Caco-2 (cell line): ENCODE data around the gene FOXP1. TPM values are rescaled to one million over a fixed set of nuclear protein-coding genes. Genes with fewer than 3 reads are reported as not detected.

Source experiments
- BruUV-seq: library from RNA; stranded (reverse); fragments of 400-500 nt; replicated peaks from 2 replicates; lab custom pipeline; 2021; lab: Mats Ljungman, UMichigan
- CTCF ChIA-PET: fragments of 300-600 bp; sonication (Branson Sonifier 250); formaldehyde crosslinking; loops from one replicate; lab custom pipeline; 2022; ENCODE audit warnings: antibody characterized with exemption; lab: Charles Lee
- POLR2A ChIA-PET: fragments of 300-600 bp; sonication (Branson Sonifier 250); formaldehyde crosslinking; loops from one replicate; lab custom pipeline; 2022; ENCODE audit warnings: antibody characterized with exemption; lab: Charles Lee
- DNase-seq, 2 experiments: peaks; one replicate each; pipeline versions ENCODE4 v3.0.0 to v3.0.0-alpha.2; 2020 to 2022
- H3K27me3 ChIP-seq: replicated peaks from 2 replicates; pipeline ENCODE4 v1.6.0; 2011; ENCODE audit warnings: low read length; ENCODE audit not compliant: control insufficient read depth, insufficient read depth
- H3K36me3 ChIP-seq: 2 replicates; pipeline ENCODE4 v1.5.1; 2011; ENCODE audit warnings: low read length; ENCODE audit not compliant: control insufficient read depth, insufficient read depth
- H3K4me1 ChIP-seq: fragments of 250-450 bp; sonication (Bioruptor Pico); 2 replicates; pipeline ENCODE4 v1.5.1; 2020; ENCODE audit warnings: mild to moderate bottlenecking
- H3K4me3 ChIP-seq: 2 replicates; pipeline ENCODE4 v1.5.1; 2011; ENCODE audit warnings: low read depth, mild to moderate bottlenecking, control low read depth, low read length
- H3K9me3 ChIP-seq: fragments of 250-450 bp; sonication (Bioruptor Pico); 2 replicates; pipeline ENCODE4 v1.5.1; 2020; ENCODE audit warnings: mild to moderate bottlenecking, moderate library complexity
- H3K27ac Mint-ChIP-seq: one replicate; pipeline ENCODE4 v1.8.0; 2022; ENCODE audit warnings: mixed read lengths; ENCODE audit not compliant: unreplicated experiment
- H3K27me3 Mint-ChIP-seq: one replicate; pipeline ENCODE4 v1.8.0; 2022; ENCODE audit warnings: mixed read lengths; ENCODE audit not compliant: insufficient read depth, unreplicated experiment
- H3K36me3 Mint-ChIP-seq: one replicate; pipeline ENCODE4 v1.8.0; 2022; ENCODE audit warnings: mild to moderate bottlenecking, mixed read lengths; ENCODE audit not compliant: insufficient read depth, unreplicated experiment
- H3K4me1 Mint-ChIP-seq: one replicate; pipeline ENCODE4 v1.8.0; 2022; ENCODE audit warnings: low read depth, mixed read lengths; ENCODE audit not compliant: unreplicated experiment
- H3K4me3 Mint-ChIP-seq: one replicate; pipeline ENCODE4 v1.8.0; 2022; ENCODE audit warnings: mild to moderate bottlenecking, moderate library complexity, mixed read lengths; ENCODE audit not compliant: unreplicated experiment
- H3K9me3 Mint-ChIP-seq: one replicate; pipeline ENCODE4 v1.8.0; 2022; ENCODE audit warnings: mixed read lengths; ENCODE audit not compliant: unreplicated experiment
- intact Hi-C: fragments of 100-400 bp; cut with micrococcal nuclease; formaldehyde crosslinking; loops from one replicate; pipeline ENCODE4 v1.10.0; 2022; ENCODE audit not compliant: unreplicated experiment
- total RNA-seq: library from RNA; stranded (reverse); gene quantifications from 2 replicates; pipeline ENCODE4 v1.2.3, GENCODE V29; 2022
- TF ChIP-seq, protein P1 (sequence below), 2 experiments: fragments of 200-600 bp in 1 of 2; IDR thresholded peaks; 1 replicate in 1 of 2; 2 replicates in 1 of 2; pipeline versions ENCODE4 v1.5.1 to v1.8.0; 2011 to 2022; ENCODE audit warnings: antibody characterized with exemption in 1 of 2, control low read depth in 1 of 2, inconsistent platforms in 1 of 2, low read depth in 1 of 2, low read length in 1 of 2, mild to moderate bottlenecking in 1 of 2, moderate library complexity in 1 of 2; ENCODE audit not compliant: insufficient read depth in 1 of 2, severe bottlenecking in 1 of 2, unreplicated experiment in 1 of 2

The FOXP1 gene
- total RNA-seq, 1 experiment from 2014 or later: 131 TPM

DNA sequence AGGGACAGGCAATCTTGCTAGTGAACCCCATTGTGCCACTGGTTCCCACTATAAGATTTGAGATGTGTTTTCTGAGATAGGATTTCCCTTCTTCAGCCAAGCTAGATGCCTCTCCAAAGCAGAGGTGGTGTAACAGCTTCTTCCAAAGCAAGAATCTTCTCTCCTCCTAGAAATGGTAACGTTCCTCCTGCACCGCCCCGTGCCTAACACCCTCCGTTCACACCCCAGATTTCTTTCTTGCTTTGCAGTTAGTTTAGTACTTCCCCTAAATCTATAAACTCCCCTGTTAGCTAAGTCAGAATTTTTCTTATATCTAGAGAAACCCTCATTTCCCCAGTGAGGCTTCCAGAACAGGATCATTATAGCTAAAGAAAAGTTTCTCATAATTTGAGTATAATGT lies 653.5 kb downstream of the FOXP1 start:
- no peaks in the 10 kb centered on the region for H3K36me3 ChIP-seq
- intact Hi-C loops: no loop called here
- no peaks in the 10 kb centered on the region for H3K4me1 Mint-ChIP-seq
- no peaks in the 10 kb centered on the region for H3K27me3 ChIP-seq
- H3K9me3 ChIP-seq: 0 out of 2 replicates have a peak, but pooled peaks cover under 1% of the 10 kb centered on the region
- no peak overlapping the region for H3K4me3 Mint-ChIP-seq
- CTCF ChIA-PET: no interaction called here
- no peaks in the 10 kb centered on the region for H3K36me3 Mint-ChIP-seq
- H3K27me3 Mint-ChIP-seq: peaks cover 7% of the 10 kb centered on the region
- TF ChIP-seq, protein P1, sequence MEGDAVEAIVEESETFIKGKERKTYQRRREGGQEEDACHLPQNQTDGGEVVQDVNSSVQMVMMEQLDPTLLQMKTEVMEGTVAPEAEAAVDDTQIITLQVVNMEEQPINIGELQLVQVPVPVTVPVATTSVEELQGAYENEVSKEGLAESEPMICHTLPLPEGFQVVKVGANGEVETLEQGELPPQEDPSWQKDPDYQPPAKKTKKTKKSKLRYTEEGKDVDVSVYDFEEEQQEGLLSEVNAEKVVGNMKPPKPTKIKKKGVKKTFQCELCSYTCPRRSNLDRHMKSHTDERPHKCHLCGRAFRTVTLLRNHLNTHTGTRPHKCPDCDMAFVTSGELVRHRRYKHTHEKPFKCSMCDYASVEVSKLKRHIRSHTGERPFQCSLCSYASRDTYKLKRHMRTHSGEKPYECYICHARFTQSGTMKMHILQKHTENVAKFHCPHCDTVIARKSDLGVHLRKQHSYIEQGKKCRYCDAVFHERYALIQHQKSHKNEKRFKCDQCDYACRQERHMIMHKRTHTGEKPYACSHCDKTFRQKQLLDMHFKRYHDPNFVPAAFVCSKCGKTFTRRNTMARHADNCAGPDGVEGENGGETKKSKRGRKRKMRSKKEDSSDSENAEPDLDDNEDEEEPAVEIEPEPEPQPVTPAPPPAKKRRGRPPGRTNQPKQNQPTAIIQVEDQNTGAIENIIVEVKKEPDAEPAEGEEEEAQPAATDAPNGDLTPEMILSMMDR (IDR thresholded peaks at IDR 0.05; ENCODE audit: insufficient read depth in 1 of 2, low read depth in 1 of 2, low read length in 1 of 2, severe bottlenecking in 1 of 2, unreplicated experiment in 1 of 2): no peak
- no peak overlapping the region for H3K27ac Mint-ChIP-seq
- no peaks in the 10 kb centered on the region for H3K9me3 Mint-ChIP-seq
- no peaks in the 10 kb centered on the region for H3K4me1 ChIP-seq
- POLR2A ChIA-PET: no interaction called here
- no TSS peak for BruUV-seq
- no peak overlapping the region for H3K4me3 ChIP-seq
- DNase-seq: no peak

DNA sequence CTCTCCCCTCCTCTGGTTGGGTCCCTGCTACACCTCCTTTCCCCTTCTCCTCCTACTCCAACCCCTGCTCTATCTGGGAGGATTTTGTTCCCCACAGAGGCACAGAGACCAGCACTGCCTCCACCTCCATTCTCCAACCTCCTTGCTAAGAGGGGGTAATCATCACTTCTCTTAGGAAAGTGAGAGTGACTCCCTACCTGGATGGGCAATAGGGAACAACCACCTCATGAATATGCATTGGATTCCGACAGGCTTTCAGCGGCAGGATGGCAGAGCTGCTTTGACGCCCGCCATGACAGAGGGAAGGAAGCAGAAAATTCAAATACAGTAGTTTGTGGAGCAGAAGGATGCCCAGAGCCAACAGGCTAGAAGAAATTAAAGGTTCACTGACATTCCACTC lies 656.3 kb downstream of the FOXP1 start:
- no peaks in the 10 kb centered on the region for H3K4me1 ChIP-seq
- TF ChIP-seq, protein P1 (IDR thresholded peaks at IDR 0.05; ENCODE audit: insufficient read depth in 1 of 2, low read depth in 1 of 2, low read length in 1 of 2, severe bottlenecking in 1 of 2, unreplicated experiment in 1 of 2): no peak
- H3K36me3 Mint-ChIP-seq: no peaks in the 10 kb centered on the region
- no peaks in the 10 kb centered on the region for H3K27me3 ChIP-seq
- POLR2A ChIA-PET: no interaction called here
- 0 out of 2 replicates have a peak, but pooled peaks cover 2% of the 10 kb centered on the region for H3K9me3 ChIP-seq
- no peaks in the 10 kb centered on the region for H3K9me3 Mint-ChIP-seq
- no TSS peak for BruUV-seq
- no peaks in the 10 kb centered on the region for H3K36me3 ChIP-seq
- DNase-seq: no peak
- intact Hi-C loops: no loop called here
- H3K4me3 Mint-ChIP-seq: no peak overlapping the region
- CTCF ChIA-PET: no interaction called here
- H3K4me1 Mint-ChIP-seq: no peaks in the 10 kb centered on the region
- H3K27me3 Mint-ChIP-seq: peaks cover 9% of the 10 kb centered on the region
- H3K4me3 ChIP-seq: no peak overlapping the region
- H3K27ac Mint-ChIP-seq: no peak overlapping the region

DNA sequence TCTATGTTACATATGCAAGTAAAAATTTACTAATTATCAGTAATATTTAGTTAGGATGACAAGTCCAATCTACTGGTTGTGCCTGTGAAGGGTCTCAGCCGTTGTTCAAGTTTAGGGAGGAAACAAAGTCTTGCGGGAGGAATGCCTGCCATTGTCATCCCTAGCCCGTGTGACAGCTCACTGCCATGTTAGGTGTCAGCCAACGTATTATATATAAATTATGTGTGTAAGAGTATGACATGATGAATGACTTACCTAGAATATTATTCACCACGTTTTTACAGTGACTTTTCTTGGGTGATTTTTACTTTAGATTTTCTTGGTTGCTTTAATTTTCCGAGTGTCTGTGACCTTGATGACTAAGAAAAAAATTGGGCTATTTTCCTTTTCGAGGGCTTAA lies 656.7 kb downstream of the FOXP1 start:
- TF ChIP-seq, protein P1 (IDR thresholded peaks at IDR 0.05; ENCODE audit: insufficient read depth in 1 of 2, low read depth in 1 of 2, low read length in 1 of 2, severe bottlenecking in 1 of 2, unreplicated experiment in 1 of 2): no peak
- Histone ChIP-seq H3K36me3 (no peaks in the 10 kb centered on the region), H3K4me1 (no peaks in the 10 kb centered on the region), H3K27me3 (no peaks in the 10 kb centered on the region), H3K4me3 (no peak overlapping the region), H3K9me3 (0 out of 2 replicates have a peak, but pooled peaks cover 2% of the 10 kb centered on the region)
- H3K27ac Mint-ChIP-seq: no peak overlapping the region
- no peaks in the 10 kb centered on the region for H3K36me3 Mint-ChIP-seq
- no peak overlapping the region for H3K4me3 Mint-ChIP-seq
- peaks cover 9% of the 10 kb centered on the region for H3K27me3 Mint-ChIP-seq
- intact Hi-C loops: no loop called here
- H3K4me1 Mint-ChIP-seq: no peaks in the 10 kb centered on the region
- BruUV-seq: no TSS peak
- ChIA-PET POLR2A (no interaction called here), CTCF (no interaction called here)
- no peak for DNase-seq
- no peaks in the 10 kb centered on the region for H3K9me3 Mint-ChIP-seq
